Activated CD4-positive, CD25-positive, alpha-beta regulatory T cell treated with anti-CD3 and anti-CD28 coated beads, Interleukin-2, amount 50 U/mL, for 16 hours (primary cell): ENCODE results near the gene LARP4B.

Experiments
- DNase-seq: peaks from one replicate; pipeline ENCODE4 v3.0.0-alpha.2; 2020; ENCODE audit warnings: low read depth, low spot score

LARP4B gene

GRCh38 chr10:828191-828590 is 103.3 kb downstream of the LARP4B start:
- DNase-seq, result no peak

DNA sequence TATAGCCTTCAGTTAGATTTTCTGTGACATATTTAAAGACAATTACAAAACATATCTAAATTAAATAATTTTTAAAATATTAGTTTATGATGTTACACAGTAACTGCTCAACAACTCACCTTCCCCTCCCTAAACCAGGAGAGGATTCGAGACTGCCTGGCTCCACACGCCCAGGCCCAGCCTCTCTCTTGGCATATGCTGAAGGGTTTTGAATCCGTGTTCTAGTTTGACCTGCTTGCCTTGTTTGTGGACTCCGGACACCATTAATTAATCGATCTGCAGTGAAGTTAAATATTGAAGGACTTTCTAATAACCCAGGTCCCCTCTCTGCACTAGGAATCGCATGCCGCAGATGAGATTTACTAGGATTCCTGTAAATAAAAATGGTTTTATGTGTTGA is 106.6 kb downstream of the LARP4B start:
- no peak for DNase-seq

- DNase-seq, result no peak
Measured at GRCh38 chr10:824497-824896, 107.0 kb downstream of the LARP4B start.

- no peak for DNase-seq
Measured at GRCh38 chr10:822661-823367, 108.7 kb downstream of the LARP4B start.

- DNase-seq, result no peak
Measured at GRCh38 chr10:822197-822596, 109.3 kb downstream of the LARP4B start.

GRCh38 chr10:821322-821721 is 110.2 kb downstream of the LARP4B start:
- no peak for DNase-seq

GRCh38 chr10:819816-820215 is 111.7 kb downstream of the LARP4B start:
- no peak for DNase-seq

- DNase-seq, result no peak
Measured at GRCh38 chr10:819326-819725, 112.2 kb downstream of the LARP4B start.

DNA sequence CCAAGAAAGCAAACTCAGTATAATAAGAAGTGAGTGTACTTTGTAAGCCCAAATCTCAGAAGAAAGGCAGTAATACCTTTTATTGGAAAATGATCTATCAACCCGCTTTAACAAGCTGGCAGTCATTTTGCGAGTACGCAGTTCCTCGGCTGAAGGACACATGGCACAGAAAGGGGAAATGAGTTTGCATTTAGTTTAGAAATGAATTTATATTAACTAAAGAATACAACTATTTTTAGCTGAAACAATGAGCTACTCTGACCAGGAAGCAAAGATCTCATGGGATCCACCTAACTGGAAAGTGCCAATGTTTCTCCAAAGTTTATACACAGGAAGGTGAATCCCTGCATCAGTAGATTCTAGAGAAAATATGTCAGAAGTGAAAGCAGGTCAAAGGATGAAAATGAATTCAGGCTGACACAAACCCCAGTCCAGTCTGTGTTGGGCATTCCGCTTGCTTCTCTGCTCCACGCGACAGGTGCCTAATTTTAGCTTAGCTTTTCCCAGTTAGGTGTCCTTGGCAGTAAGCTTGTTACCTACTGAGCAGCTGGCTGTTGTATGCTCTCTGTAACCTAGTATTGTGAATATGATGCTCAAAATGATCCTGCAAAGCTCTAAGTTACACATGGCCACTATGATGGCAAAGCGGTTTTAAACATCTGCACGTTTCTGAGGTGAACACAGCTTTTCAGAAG is 112.8 kb downstream of the LARP4B start:
- no peak for DNase-seq

DNA sequence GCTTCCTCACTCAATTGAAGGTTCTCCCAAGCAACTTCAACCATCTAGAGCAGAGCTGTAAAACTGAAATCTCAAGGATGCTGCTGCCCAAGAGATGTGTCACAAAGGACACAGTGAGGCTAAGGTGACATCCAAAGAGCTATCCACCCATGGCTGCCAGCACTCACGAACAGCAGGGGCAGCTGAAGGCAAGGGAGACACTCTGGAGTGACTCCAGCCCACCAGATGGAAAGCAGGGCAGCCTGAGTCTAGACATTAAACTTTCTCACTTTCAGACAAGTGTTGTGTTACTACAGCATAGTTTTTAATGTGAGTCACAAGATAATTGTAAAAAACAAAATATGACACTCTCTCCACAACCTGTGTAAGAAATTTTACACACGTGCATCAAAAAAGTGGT is 113.5 kb downstream of the LARP4B start:
- DNase-seq, result no peak

- no peak for DNase-seq
Measured at GRCh38 chr10:817371-817770, 114.1 kb downstream of the LARP4B start.

- no peak for DNase-seq
Measured at GRCh38 chr10:816958-817357, 114.5 kb downstream of the LARP4B start.

DNA sequence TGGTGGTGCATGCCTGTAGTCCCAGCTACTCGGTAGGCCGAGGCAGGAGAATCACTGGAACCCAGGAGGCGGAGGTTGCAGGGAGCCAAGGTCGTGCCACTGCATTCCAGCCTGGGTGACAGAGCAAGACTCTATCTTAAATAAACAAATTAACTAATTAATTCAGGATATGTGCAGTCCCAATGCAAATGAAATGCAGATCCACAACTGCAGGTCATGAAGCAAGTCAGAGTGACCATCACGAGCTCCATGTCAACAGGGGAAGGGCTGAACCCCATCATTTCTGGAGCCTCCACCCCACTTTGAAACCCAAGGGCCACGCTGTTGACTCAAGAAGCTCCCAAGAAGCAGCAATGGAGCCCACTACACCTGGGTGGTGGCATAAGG is 115.4 kb downstream of the LARP4B start:
- DNase-seq, result no peak

DNA sequence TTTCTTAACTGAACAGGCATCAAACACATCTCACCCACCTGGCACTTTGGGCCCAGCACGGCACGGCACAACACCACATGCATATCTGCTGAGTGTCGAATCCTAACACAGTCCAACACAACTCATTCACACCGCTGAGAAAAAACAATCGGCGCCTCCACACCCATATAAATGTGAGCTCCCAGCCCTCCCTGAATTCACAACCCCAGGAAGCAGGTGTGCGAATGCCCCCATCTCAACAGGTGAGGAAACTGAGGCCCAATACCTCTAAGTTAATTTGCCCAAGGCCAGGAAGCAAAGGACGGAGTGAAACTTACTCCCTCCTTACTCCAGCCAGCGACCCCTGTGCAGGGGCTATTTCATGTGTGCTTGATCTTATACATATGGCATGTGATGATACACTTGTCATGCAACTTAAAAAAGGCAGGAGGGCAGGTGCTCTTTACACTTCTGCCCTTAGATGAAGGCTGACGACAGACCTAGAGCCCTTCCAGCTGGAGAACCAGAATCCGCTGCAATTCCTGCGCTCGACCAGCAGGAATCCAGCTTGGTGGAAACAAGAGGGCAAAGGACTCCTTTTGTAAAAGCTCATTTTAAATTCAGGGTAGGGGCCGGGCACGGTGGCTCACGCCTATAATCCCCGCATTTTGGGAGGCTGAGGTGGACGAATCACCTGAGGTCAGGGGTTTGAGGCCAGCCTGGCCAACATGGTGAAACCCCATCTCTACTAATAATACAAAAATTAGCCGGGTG is 116.0 kb downstream of the LARP4B start:
- no peak for DNase-seq

GRCh38 chr10:814536-815302 is 116.8 kb downstream of the LARP4B start:
- DNase-seq, result no peak

DNA sequence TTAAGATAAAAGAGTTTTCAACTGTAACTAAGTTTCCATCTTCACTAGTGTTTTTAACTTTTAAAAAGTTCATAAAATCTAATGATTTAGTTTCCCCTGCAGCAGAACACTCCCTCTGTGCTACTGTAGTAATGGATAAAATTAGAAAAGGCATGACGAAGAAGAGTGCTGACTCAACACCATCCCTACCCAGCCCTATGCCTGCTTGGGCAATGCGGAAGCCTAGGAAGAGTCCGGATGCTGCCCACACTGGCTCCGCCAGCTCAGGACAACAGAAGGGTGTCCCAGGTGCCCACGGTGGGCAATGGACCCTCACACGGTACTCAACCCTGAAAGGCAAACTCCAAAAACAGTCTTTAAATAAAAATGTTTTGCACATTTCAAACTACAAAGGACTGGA is 118.2 kb downstream of the LARP4B start:
- DNase-seq, result no peak

GRCh38 chr10:812787-813186 is 118.7 kb downstream of the LARP4B start:
- DNase-seq, result no peak

DNA sequence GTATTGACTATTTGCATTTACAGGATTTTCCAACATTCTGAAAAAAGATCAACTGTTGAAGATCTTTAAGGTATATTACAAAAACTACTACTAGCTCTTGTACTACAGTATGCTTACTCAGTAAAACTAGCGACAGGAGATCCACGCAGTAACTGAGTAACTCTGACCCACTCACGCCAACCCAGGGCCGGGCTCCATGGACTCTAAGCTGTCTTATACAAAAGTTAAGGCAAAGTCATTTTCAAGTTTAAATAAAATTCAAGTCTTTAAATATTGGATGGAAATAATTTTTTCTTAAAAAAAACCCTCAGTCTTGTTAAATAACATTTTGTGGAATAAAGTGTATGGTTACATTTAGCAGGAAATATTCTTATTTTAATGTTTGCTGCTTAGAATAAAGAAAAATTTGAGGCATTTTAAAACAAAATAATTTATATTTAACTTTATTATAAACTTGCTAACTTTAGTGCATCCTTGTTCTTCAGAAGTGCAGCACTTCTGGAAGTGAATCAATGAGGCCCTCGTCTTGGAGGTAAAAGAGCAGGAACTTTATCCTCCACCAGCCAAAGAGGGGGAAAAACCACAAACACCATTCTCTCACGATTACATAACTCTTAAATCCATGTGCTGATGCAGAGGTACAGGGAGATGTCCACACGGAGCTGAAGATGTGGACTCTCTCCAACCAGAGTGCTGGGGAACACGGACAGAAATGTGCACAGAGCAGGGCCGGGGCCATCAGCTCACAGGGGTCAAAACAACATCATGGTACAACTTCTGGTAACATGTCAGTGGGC is 119.9 kb downstream of the LARP4B start:
- no peak for DNase-seq

DNA sequence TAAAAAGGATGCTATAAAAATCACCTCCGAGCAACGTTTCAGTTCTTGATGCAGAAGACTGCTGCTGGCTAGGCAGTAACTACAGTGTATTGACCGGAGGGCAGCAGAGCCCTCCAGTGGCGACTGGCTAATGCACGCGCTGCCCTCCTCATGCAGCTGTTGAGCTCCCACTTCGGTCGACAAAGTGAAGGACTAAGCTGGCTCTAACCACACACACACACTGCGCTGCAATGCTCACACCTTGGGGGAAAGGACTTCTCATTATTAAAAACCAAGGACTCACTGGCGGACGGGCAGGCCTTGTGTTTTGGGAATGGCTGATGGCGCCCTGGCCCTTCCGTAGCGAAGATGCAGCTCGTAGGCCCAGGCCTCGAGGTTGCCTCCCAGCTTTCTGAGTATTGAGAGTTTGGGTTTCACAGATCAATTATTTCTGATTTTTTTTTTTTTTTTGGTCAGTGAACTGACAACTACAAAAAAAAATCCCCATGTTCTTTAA is 121.1 kb downstream of the LARP4B start:
- no peak for DNase-seq

DNA sequence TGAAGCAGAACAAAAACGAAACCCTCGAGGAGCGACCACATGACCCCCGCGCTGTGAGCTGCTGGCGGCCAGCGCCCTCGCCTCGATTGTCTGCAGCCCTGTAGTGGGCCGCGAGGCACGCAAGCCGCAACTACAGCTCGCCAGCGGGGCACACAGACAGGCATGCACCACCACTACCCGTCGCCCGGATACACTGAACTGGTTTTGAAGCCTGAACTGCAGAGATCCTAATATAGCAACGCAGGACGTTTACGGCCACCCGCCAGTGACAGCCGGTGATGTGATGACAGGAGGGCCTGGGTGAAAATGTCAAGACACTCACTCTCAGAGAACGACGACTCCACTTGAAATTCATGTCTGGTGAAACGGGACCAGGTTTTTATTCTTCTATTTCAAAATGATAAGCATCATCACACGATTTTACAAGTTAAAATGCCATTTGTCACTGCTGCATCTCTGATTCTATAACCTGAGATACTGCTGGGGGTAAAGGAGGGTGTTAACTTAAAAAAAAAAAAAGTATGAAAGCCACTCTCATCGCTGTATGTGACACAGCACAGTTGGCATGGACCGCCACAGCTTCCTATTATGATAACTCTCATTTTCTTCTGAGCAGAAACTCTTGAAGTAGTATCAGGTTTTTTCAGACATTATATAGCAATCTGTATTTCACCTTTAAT is 121.7 kb downstream of the LARP4B start:
- DNase-seq, result no peak
